Endothelial cell of umbilical vein (primary cell): Measurements from ENCODE around the gene ULK4. TPM values are rescaled to one million over a fixed set of nuclear protein-coding genes. Genes with fewer than 3 reads are reported as not detected.

Experiments used
- BruUV-seq: library from RNA; stranded (reverse); fragments of 400-500 nt; replicated peaks from 2 replicates; lab custom pipeline; 2021; lab: Mats Ljungman, UMichigan
- CTCF ChIA-PET: fragments of 300-600, 350-600 bp; sonication (Branson Sonifier 250); formaldehyde crosslinking; loops from one replicate; lab custom pipeline; 2021; ENCODE audit warnings: antibody characterized with exemption, inconsistent platforms; lab: Charles Lee
- POLR2A ChIA-PET: fragments of 300-600, 350-600 bp; sonication (Branson Sonifier 250); formaldehyde crosslinking; loops from one replicate; lab custom pipeline; 2021; ENCODE audit warnings: antibody characterized with exemption, inconsistent platforms; lab: Charles Lee
- DNase-seq: peaks from one replicate; pipeline ENCODE4 v3.0.0-alpha.2; 2011; ENCODE audit warnings: low read depth, low spot score
- FAIRE-seq: peaks from 2 replicates; lab custom pipeline; 2011; peaks lifted over from hg19 to GRCh38; lab: Jason Lieb, UNC
- H2AFZ ChIP-seq: 2 replicates; pipeline ENCODE4 v1.6.0; 2012; ENCODE audit warnings: low read depth, low read length, control low read depth, inconsistent platforms
- H3K27ac ChIP-seq: 2 replicates; pipeline ENCODE4 v1.5.1; 2011; ENCODE audit warnings: low read depth, mild to moderate bottlenecking, control low read depth, low read length, moderate library complexity; ENCODE audit not compliant: insufficient read depth
- H3K27me3 ChIP-seq, 2 experiments: 2 replicates each; pipeline versions ENCODE4 v1.6.0 to v1.6.1; 2011; ENCODE audit warnings: low read length in 2 of 2, mixed read lengths in 1 of 2; ENCODE audit not compliant: control insufficient read depth in 2 of 2, insufficient read depth in 2 of 2
- H3K36me3 ChIP-seq, 2 experiments: 2 replicates in 1 of 2; 3 replicates in 1 of 2; pipeline ENCODE4 v1.5.1; 2011; ENCODE audit warnings: low read length in 2 of 2, mild to moderate bottlenecking in 1 of 2, moderate library complexity in 1 of 2; ENCODE audit not compliant: control insufficient read depth in 2 of 2, insufficient read depth in 2 of 2; ENCODE audit errors: extremely low read depth in 1 of 2
- H3K4me1 ChIP-seq: 3 replicates; pipeline ENCODE4 v1.5.1; 2011; ENCODE audit warnings: mild to moderate bottlenecking, low read length; ENCODE audit not compliant: control insufficient read depth, insufficient read depth; ENCODE audit errors: extremely low read depth
- H3K4me2 ChIP-seq: 2 replicates; pipeline ENCODE4 v1.6.1; 2011; ENCODE audit warnings: low read length, control low read depth, mixed read lengths; ENCODE audit not compliant: insufficient read depth
- H3K4me3 ChIP-seq, 3 experiments: fragments of 200-600 bp in 1 of 3; sonication (generic), shearing (Covaris generic) in 1 of 3; replicated peaks in 1 of 3; 2 replicates each; pipeline ENCODE4 v1.5.1; 2011 to 2016; ENCODE audit warnings: control low read depth in 3 of 3, low read length in 3 of 3, mild to moderate bottlenecking in 2 of 3, inconsistent platforms in 1 of 3, low read depth in 1 of 3, moderate library complexity in 1 of 3; ENCODE audit not compliant: insufficient read depth in 1 of 3
- H3K79me2 ChIP-seq: 2 replicates; pipeline ENCODE4 v1.6.0; 2012; ENCODE audit warnings: low read length, inconsistent platforms; ENCODE audit not compliant: control insufficient read depth, insufficient read depth
- H3K9ac ChIP-seq: replicated peaks from 2 replicates; pipeline ENCODE3; 2011; ENCODE audit warnings: low read length, control low read depth; ENCODE audit not compliant: insufficient read depth; ENCODE audit errors: extremely low read depth
- H3K9me1 ChIP-seq: replicated peaks from 3 replicates; pipeline ENCODE4 v1.6.0; 2011; ENCODE audit warnings: mild to moderate bottlenecking, low read length; ENCODE audit not compliant: control insufficient read depth, insufficient read depth; ENCODE audit errors: extremely low read depth
- H3K9me3 ChIP-seq: replicated peaks from 2 replicates; pipeline ENCODE4 v1.5.1; 2012; ENCODE audit warnings: low read length, inconsistent platforms; ENCODE audit not compliant: control insufficient read depth, insufficient read depth
- H4K20me1 ChIP-seq: replicated peaks from 2 replicates; pipeline ENCODE3; 2011; ENCODE audit warnings: mild to moderate bottlenecking, low read length; ENCODE audit not compliant: control insufficient read depth, insufficient read depth; ENCODE audit errors: extremely low read depth
- CTCF ChIP-seq, 2 donors: IDR thresholded peaks; 1 replicate in 1 of 2; 2 replicates in 1 of 2; pipeline ENCODE4 v1.5.1; 2011; ENCODE audit warnings: low read length in 2 of 2, mild to moderate bottlenecking in 2 of 2, moderate library complexity in 2 of 2, control low read depth in 1 of 2, inconsistent platforms in 1 of 2, low read depth in 1 of 2; ENCODE audit not compliant: insufficient read depth in 1 of 2; ENCODE audit errors: extremely low read depth in 1 of 2
- EZH2 ChIP-seq: IDR thresholded peaks from 2 replicates; pipeline ENCODE4 v1.6.1; 2012; ENCODE audit warnings: borderline replicate concordance, low read depth, mild to moderate bottlenecking, moderate library complexity, low read length, inconsistent platforms; ENCODE audit not compliant: severe bottlenecking
- FOS ChIP-seq: IDR thresholded peaks from 2 replicates; pipeline ENCODE4 v1.6.1; 2011; ENCODE audit warnings: mild to moderate bottlenecking, low read length, moderate library complexity, borderline replicate concordance; ENCODE audit not compliant: insufficient read depth
- GATA2 ChIP-seq: IDR thresholded peaks from 2 replicates; pipeline ENCODE4 v1.7.0; 2011; ENCODE audit warnings: low read depth, mild to moderate bottlenecking, moderate library complexity, mixed read lengths, low read length; ENCODE audit not compliant: insufficient read length, insufficient read depth
- JUN ChIP-seq: IDR thresholded peaks from 2 replicates; pipeline ENCODE4 v1.6.1; 2011; ENCODE audit warnings: borderline replicate concordance, low read depth; ENCODE audit not compliant: insufficient read length, insufficient read depth
- MAX ChIP-seq: IDR thresholded peaks from 2 replicates; pipeline ENCODE4 v1.6.1; 2011; ENCODE audit not compliant: insufficient read depth, insufficient read length
- MYC ChIP-seq: IDR thresholded peaks from one replicate; pipeline ENCODE4 v1.6.1; 2011; ENCODE audit warnings: mild to moderate bottlenecking, low read depth, low read length
- POLR2A ChIP-seq: IDR thresholded peaks from 2 replicates; pipeline ENCODE4 v1.6.1; 2012; ENCODE audit warnings: low read depth, mild to moderate bottlenecking, control low read depth, low read length
- POLR2AphosphoS5 ChIP-seq: IDR thresholded peaks from 2 replicates; pipeline ENCODE4 v1.6.1; 2012; ENCODE audit warnings: low read depth, mild to moderate bottlenecking, control low read depth, low read length, moderate library complexity; ENCODE audit not compliant: insufficient read depth
- dilution Hi-C: fragments of 300-500 bp; cut with MboI; formaldehyde crosslinking; loops from one replicate; pipeline ENCODE4 v1.15.0; 2019; ENCODE audit warnings: low sequenced_read_pairs; ENCODE audit not compliant: extremely low pct_ligation_motif_present
- intact Hi-C: fragments of 100-400 bp; cut with micrococcal nuclease; formaldehyde crosslinking; loops from one replicate; pipeline ENCODE4 v1.10.0; 2022
- polyA plus RNA-seq, 4 experiments: library from polyadenylated mRNA; depleted of rRNA in 3 of 4; stranded (reverse) in 3 of 4; unstranded in 1 of 4; fragments of >200 nt; gene quantifications; 2 replicates each; pipeline versions ENCODE4 v1.2.1 to v1.2.3, GENCODE V29; 2011 to 2012; ENCODE audit warnings: missing spikeins in 1 of 4
- total RNA-seq: library from RNA; stranded (reverse); gene quantifications from 2 replicates; pipeline ENCODE4 v1.2.3, GENCODE V29; 2021

The ULK4 gene
- total and polyA plus RNA-seq, 2 donors (not counting 3 experiments of a cell fraction or from before 2014, with no cell fraction given): 3.3 to 16.0 TPM

- Histone ChIP-seq H3K4me1 (no peaks in the 10 kb centered on the region), H3K9me1 (no peaks in the 10 kb centered on the region), H3K4me3 (no peak overlapping the region), H3K9ac (no peak overlapping the region), H3K36me3 (no peaks in the 10 kb centered on the region), H3K79me2 (no peaks in the 10 kb centered on the region), H2AFZ (no peak overlapping the region), H4K20me1 (no peaks in the 10 kb centered on the region), H3K9me3 (no peaks in the 10 kb centered on the region), H3K27me3 (no peaks in the 10 kb centered on the region), H3K4me2 (no peak overlapping the region), H3K27ac (no peak overlapping the region)
- FAIRE-seq (no peak), DNase-seq (no peak)
- CTCF ChIA-PET: no interaction called here
- no peak for TF ChIP-seq CTCF (IDR thresholded peaks at IDR 0.05; ENCODE audit: extremely low read depth in 1 of 2, insufficient read depth in 1 of 2, low read depth in 1 of 2, low read length in 2 of 2)
- TF ChIP-seq GATA2: no peak
- no peak for TF ChIP-seq MYC
- TF ChIP-seq MAX: no peak
- TF ChIP-seq EZH2: no peak
- no peak for TF ChIP-seq POLR2A
- TF ChIP-seq FOS: no peak
- TF ChIP-seq JUN: no peak
- TF ChIP-seq POLR2AphosphoS5: no peak
- dilution Hi-C loops (no loop called here), intact Hi-C loops (no loop called here)
- BruUV-seq: no TSS peak
- POLR2A ChIA-PET: no interaction called here
Observed at GRCh38 chr3:41308119-41308518, 653.8 kb downstream of the ULK4 start.
